HEK293T (cell line): ENCODE measurements around the gene C9orf152.

Source experiments
- ARNT ChIP-seq: fragments of 450-650 bp; IDR thresholded peaks from 2 replicates; pipeline ENCODE4 v1.6.1; 2017; ENCODE audit warnings: mild to moderate bottlenecking
- BHLHE40 ChIP-seq: fragments of 450-650 bp; IDR thresholded peaks from 2 replicates; pipeline ENCODE4 v1.6.1; 2016; ENCODE audit warnings: mild to moderate bottlenecking, moderate library complexity, borderline replicate concordance
- CTBP1 ChIP-seq: fragments of 450-650 bp; IDR thresholded peaks from 2 replicates; pipeline ENCODE4 v1.6.1; 2016; ENCODE audit warnings: borderline replicate concordance
- ELF4 ChIP-seq: fragments of 450-650 bp; IDR thresholded peaks from 2 replicates; pipeline ENCODE4 v1.6.1; 2017; ENCODE audit warnings: antibody characterized with exemption
- FOXK2 ChIP-seq: fragments of 450-650 bp; IDR thresholded peaks from 2 replicates; pipeline ENCODE4 v1.6.1; 2016; ENCODE audit warnings: mild to moderate bottlenecking
- FOXM1 ChIP-seq: fragments of 450-650 bp; IDR thresholded peaks from 2 replicates; pipeline ENCODE4 v1.6.1; 2017; ENCODE audit warnings: mild to moderate bottlenecking, borderline replicate concordance
- HDGF ChIP-seq: fragments of 450-650 bp; IDR thresholded peaks from 2 replicates; pipeline ENCODE4 v1.6.1; 2017; ENCODE audit warnings: antibody characterized with exemption, borderline replicate concordance
- L3MBTL2 ChIP-seq: fragments of 450-650 bp; conservative IDR thresholded peaks from 2 replicates; pipeline ENCODE4 v1.6.1; 2016; ENCODE audit warnings: mild to moderate bottlenecking
- LEF1 ChIP-seq: fragments of 450-650 bp; IDR thresholded peaks from 2 replicates; pipeline ENCODE4 v1.6.1; 2017; ENCODE audit warnings: mild to moderate bottlenecking, borderline replicate concordance
- NFRKB ChIP-seq: fragments of 450-650 bp; IDR thresholded peaks from 2 replicates; pipeline ENCODE4 v1.6.1; 2016; ENCODE audit warnings: mild to moderate bottlenecking, moderate library complexity
- SP1 ChIP-seq: fragments of 450-650 bp; IDR thresholded peaks from 2 replicates; pipeline ENCODE4 v1.6.1; 2017
- TARDBP ChIP-seq: fragments of 450-650 bp; IDR thresholded peaks from 2 replicates; pipeline ENCODE4 v1.6.1; 2016
- TF ChIP-seq, protein P1 (sequence below): fragments of 450-650 bp; IDR thresholded peaks from 2 replicates; pipeline ENCODE4 v1.6.1; 2016

DNA sequence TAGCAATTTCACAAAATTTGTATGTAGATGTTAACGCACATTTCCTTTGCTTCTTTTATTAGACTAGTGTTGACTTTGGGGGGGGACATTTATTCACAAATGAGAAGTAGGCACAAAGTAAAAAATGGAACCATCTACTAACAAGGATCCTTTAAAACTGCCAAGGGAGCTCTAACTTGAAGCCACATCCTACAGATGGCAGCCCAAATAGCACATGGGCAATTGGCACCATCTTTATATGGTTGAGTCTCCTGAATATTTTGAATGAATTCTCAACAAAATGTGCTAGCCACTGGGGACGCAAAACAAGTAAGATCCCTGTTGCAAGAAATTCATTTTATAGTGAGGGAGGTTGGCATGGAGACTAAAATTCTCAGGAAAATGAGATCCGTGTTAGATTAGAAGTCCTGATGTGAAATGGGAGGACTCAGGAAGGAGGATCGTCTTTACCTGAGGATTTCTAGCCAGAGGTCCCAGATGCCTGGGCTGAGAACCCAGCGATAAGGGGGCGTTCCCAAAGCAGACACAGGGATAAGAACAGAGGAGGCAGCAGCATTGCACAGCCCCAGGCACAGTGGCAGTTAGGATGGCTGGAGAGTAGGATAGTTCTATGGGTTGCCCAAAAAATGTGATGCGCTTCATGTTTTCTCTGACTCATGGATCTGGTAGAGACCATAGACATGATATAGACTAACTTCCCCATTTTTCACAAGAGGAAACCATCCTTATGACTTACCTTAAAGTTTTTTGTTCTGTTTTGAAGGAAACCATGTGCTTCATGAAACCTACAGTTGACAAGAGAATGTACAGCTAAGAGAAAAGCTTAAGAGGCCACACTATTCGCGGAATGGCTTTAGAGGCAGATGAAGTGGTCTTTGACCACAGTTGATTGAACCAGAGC, 37.4 kb downstream of the C9orf152 start:
- TF ChIP-seq SP1 (no peak), ELF4 (no peak), FOXK2 (no peak), TARDBP (no peak), LEF1 (no peak), FOXM1 (no peak), BHLHE40 (no peak), CTBP1 (no peak), ARNT (no peak), NFRKB (no peak), L3MBTL2 (no peak), HDGF (no peak)
- TF ChIP-seq, protein P1, sequence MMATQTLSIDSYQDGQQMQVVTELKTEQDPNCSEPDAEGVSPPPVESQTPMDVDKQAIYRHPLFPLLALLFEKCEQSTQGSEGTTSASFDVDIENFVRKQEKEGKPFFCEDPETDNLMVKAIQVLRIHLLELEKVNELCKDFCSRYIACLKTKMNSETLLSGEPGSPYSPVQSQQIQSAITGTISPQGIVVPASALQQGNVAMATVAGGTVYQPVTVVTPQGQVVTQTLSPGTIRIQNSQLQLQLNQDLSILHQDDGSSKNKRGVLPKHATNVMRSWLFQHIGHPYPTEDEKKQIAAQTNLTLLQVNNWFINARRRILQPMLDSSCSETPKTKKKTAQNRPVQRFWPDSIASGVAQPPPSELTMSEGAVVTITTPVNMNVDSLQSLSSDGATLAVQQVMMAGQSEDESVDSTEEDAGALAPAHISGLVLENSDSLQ: no peak
